Occipital lobe (tissue), 2 donors: ENCODE data around the gene CTSA. TPM values are rescaled to one million over a fixed set of nuclear protein-coding genes. Genes with fewer than 3 reads are reported as not detected.

Experiments
- DNase-seq: peaks from one replicate; lab custom pipeline; 2025; lab: John Stamatoyannopoulos, UW
- total RNA-seq: library from RNA; depleted of rRNA; stranded (reverse); fragments of >200 nt; gene quantifications from one replicate; pipeline ENCODE4 v1.2.3, GENCODE V29; 2014

The CTSA gene
- total RNA-seq: 15.8 TPM

- peak; percentile 85 for DNase-seq
Observed at GRCh38 chr20:45890985-45891983, at the start of gene CTSA, which contains the start of gene NEURL2. Gene CTSA, plus strand, starts transcription at chr20:45891335. Its CDS starts 234 bp downstream, at chr20:45891569. Gene NEURL2, minus strand, starts transcription at chr20:45891208. Its CDS starts 217 bp downstream, at chr20:45890991.

- DNase-seq: no peak
Observed at GRCh38 chr20:45841407-45842129, 49.6 kb upstream of the CTSA start.

GRCh38 chr20:45842169-45842812 is 48.8 kb upstream of the CTSA start:
- no peak for DNase-seq

GRCh38 chr20:45843506-45843905 is 47.6 kb upstream of the CTSA start:
- no peak for DNase-seq

GRCh38 chr20:45845452-45845851 is 45.7 kb upstream of the CTSA start:
- no peak for DNase-seq

GRCh38 chr20:45848421-45848820 is 42.7 kb upstream of the CTSA start:
- DNase-seq: no peak

GRCh38 chr20:45848969-45849582 is 42.1 kb upstream of the CTSA start:
- DNase-seq: no peak

- DNase-seq: no peak
Observed at GRCh38 chr20:45850238-45850637, 40.9 kb upstream of the CTSA start.

GRCh38 chr20:45850926-45851325 is 40.2 kb upstream of the CTSA start:
- DNase-seq: no peak

- no peak for DNase-seq
Observed at GRCh38 chr20:45851501-45851900, 39.6 kb upstream of the CTSA start.

- DNase-seq: no peak
Observed at GRCh38 chr20:45852326-45852725, 38.8 kb upstream of the CTSA start.

- DNase-seq: no peak
Observed at GRCh38 chr20:45853484-45853883, 37.7 kb upstream of the CTSA start.

GRCh38 chr20:45857114-45857881 is 33.8 kb upstream of the CTSA start, which contains the start of the genes ACOT8 and ZSWIM3:
Gene ACOT8, minus strand, starts transcription at chr20:45857392. Its CDS starts 77 bp downstream, at chr20:45857315.
Gene ZSWIM3, plus strand, starts transcription at chr20:45857614. Its CDS starts 212 bp downstream, at chr20:45857826.
- peak; percentile 96 for DNase-seq

GRCh38 chr20:45857882-45858216 is 33.3 kb upstream of the CTSA start:
- no peak for DNase-seq

- no peak for DNase-seq
Observed at GRCh38 chr20:45859916-45860315, 31.2 kb upstream of the CTSA start.

- DNase-seq: no peak
Observed at GRCh38 chr20:45860560-45861220, 30.4 kb upstream of the CTSA start.

GRCh38 chr20:45861221-45862075 is 29.7 kb upstream of the CTSA start:
- DNase-seq: no peak

- DNase-seq: no peak
Observed at GRCh38 chr20:45863543-45864470, 27.3 kb upstream of the CTSA start.
